ENCODE data around the gene RESF1.

The RESF1 gene

DNA sequence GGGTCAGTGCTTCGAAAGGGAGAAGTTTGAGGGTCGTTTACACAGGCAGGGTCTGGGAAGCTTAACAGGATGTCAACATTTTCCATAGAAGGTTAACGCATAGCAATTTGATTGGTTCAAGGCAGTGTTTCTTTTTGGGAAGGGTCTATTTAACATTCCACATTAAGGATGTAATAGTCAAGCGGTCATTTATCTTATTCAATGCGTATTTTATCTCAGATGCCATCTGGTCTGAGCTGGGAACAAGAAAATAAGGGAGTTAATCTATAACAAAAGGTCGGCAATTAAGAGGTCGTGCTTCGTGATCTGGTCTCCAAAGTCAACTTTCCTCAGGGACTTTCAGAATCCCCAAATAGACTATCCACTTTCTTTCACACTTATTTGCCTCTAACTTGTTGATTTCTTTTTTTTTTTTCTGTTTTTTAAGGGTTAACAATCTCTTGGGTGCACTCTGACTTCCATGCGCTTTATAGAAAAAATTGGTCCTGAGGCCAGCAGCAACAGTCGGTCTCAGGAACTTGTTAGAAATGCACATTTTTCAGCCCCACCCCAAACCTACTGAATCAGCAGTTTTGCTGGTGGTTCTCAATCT lies 550 bp upstream of the RESF1 start:
- FAIRE-seq = no peak

DNA sequence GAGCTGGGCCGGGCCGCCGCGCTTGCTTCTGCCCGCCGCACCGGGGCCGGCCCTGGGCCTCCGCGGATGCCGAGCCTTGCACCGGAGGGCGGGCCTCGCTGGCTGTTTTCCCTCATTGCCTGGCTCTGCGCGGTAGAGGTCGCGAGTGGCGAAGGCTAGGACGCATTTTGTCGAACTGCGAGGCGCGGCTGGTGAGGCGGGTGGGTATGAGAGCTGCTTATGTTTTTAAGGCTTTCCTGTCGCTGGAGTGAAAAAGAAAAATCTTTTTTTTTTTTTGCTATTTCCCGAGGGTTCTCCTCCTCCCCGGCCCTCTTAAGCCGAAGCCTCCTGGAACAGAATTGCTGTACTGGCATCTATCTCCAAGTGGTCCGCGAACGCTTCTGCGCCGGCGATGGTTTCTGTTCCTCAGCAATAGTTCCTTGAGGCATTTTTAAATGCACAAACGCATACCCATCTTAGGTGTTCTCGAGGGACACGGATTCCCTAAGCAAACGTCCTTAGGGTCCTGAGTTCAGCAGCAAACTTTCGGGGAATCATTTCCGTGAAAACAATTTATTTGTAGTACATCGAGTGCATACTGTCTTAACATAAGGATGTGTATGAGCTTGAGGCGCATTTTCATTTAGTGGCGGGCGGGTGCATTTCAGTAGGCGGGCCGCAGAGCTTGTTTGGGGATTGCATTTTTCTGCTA lies 631 bp downstream of the RESF1 start:
- FAIRE-seq (peak; percentile 91), DNase-seq (ENCODE audit: insufficient read length, low spot score) (no peak)

More for the DNA sequence above, 550 bp upstream of the RESF1 start:
- DNase-seq (ENCODE audit: insufficient read length, low spot score) = no peak

DNA sequence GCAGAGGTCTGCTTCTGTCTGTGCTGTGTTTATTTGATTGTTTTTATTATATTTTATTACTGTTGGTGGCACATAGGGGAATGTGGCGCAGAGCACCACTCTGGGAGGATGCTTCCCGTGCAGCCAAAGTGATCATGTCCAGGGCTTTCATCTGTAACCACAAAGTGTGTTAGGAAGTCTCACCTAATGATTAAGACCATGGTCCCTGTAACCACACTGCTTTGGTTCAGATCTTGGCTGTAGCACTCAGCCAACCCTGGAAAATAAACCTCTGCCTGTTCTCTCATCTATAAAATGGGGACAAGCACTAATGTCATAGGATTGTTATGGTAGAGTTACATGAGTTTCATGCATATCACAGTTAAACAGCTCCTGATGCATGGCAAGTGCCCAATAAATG lies 1.9 kb downstream of the RESF1 start:
- DNase-seq (ENCODE audit: insufficient read length, low spot score) = no peak
- FAIRE-seq = peak; percentile 54

DNA sequence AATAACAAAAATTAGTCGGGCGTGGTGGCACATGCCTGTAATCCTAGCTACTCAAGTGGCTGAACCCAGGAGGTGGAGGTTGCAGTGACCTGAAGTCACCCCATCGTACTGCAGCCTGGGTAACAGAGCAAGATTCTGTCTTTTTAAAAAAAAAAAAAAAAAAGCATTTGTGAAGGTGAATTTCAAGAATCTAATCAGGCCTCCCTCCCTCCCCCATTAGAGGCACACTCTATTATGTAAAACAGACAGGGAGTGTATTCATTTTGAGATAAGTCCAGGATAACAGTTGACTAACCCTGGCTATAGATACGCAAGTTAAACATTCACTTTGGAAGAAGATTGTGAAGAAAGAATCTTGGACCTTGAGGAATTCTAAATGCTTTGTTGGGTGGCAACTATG lies 2.9 kb downstream of the RESF1 start:
- FAIRE-seq (no peak), DNase-seq (ENCODE audit: insufficient read length, low spot score) (no peak)

DNA sequence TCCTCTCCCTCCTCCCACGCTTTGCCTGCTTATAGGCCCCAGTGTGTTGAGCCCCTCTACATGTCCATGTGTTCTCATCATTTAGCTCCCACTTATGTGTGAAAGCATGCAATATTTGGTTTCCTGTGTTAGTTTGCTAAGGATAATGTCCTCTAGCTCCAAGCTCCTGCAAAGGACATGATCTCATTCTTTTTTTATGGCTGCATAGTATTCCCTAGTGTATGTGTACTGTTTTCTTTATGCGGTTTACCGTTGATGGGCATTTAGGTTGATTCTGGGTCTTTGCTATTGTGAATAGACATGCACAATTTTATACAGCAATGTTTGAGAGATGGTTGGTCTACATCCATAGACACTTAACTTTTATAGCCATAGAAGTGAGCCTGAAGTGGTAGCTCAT lies 5.1 kb downstream of the RESF1 start:
- DNase-seq (ENCODE audit: insufficient read length, low spot score) = no peak

DNA sequence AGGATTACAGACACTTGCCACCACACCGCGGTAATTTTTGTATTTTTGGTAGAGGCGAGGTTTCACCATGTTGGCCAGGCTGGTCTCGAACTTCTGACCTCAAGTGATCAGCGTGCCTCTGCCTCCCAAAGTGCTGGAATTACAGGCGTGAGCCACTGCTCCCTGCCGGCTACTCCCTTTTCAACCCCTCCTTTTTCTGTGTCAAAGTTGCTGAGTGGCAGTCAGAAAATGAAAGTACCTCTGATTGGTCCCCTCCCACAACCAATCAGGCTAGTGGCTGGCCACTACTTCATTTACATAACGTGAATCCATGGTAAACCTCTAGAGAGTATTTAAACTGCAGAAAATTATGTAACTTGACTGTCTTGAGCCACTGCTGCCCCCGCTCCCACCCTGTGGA lies 5.9 kb downstream of the RESF1 start:
- FAIRE-seq (no peak), DNase-seq (ENCODE audit: insufficient read length, low spot score) (no peak)

More for the DNA sequence above, 5.1 kb downstream of the RESF1 start:
- no peak for FAIRE-seq

DNA sequence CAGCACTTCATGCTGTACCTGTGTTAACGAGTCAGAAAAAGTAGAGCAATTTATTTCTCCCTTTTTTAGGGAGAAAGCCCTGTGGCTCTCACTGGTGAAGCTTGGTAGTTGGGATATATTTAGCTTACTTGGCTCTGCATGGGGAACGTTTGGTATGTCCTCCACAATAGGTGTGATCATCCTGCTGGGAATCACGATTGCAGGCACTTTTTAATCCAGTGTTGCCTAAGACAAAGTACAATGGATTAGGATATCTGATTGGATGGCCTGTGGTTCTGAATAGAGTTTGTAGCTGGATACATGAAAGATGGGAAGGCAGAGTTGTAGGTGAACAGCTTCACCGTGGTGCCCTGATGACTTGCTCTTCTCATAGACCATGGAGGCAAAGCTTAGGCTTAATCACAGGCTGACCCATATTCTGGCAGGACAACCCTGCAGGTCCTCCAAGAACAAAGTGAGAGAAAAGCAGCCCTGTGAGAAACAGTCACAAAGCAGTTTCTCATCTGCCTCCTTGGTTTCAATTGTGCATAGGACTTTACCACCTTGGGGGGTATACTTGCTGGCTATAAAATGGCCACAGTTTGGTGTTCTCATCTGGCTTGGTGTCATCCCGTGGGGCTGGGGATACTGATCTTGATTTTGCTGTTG lies 7.5 kb downstream of the RESF1 start:
- FAIRE-seq = no peak
- DNase-seq (ENCODE audit: insufficient read length, low spot score) = no peak

DNA sequence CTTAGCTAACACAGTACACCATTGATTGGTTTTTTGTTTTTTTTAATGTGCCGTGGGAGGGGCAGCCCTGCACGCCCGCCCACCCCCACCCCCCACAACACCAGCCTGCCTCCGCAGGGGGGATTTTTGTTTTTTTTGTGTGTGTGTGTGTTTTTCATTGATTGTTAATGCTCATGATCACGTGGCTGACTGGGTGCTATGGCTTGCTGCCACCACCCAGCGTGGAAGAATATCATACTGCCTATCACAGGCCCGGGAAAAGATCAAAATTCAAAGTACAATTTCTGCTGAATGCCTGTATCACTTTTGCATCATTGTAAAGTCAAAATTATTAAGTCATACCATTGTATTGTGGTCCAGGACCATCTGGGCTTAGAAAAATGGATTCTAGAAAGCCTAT lies 8.3 kb downstream of the RESF1 start:
- no peak for DNase-seq (ENCODE audit: insufficient read length, low spot score)
- FAIRE-seq = no peak

DNA sequence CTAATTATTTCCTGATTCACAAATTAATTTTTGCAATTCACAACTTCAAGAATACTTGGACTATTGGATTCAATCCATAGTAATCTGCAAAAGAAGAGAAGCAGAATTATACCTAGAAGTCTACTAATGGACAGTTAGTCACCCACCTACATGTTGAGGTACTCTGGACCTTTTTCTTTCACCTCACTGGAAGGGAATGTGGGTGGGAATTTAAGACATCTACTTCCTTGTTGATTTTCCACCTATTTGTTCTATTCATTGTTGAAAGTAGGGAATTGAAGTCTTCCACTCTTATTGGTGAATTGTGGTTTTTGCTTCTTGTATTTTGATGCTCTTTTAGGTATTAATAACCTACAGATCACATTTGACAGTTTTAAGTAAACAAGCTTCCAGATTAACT lies 11.0 kb downstream of the RESF1 start:
- FAIRE-seq = peak; percentile 26
- no peak for DNase-seq (ENCODE audit: insufficient read length, low spot score)

DNA sequence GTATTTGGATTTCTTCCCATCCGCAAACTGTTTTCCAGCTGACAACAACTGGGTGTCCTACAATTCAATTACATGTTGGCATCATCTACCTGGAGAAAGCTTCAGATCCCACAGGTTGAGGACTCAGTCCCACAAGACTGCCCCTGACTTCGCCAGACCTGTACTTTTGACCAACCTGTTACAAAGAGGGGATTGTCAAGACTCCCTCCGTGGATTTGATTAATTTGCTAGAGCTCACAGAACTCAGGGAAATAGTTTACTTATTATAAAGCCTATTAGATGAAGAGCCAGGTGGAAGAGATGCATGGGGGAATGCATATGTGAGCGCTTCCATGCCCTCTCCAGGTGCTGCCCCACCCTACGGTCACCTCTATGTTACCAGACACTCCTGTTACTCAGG lies 14.6 kb downstream of the RESF1 start:
- no peak for FAIRE-seq
- no peak for DNase-seq (ENCODE audit: insufficient read length, low spot score)

DNA sequence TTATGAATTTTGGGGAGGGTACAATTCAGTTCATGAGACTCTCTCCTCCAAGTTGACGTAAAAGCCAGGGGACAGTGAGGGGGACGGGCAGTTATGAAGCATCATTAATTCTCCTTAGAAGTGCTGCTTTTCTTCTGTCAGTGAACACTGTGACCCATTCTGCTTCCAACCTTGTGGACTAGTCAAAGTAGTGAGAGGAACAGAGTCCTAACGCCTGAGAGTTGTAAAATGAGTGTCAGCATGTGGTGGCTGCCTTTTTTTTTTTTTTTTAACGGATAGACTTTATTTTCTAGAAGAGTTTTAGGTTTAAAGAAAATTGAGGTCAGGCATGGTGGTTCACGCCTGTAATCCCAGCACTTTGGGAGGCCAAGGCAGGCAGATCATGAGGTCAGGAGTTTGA lies 15.5 kb downstream of the RESF1 start:
- FAIRE-seq (no peak), DNase-seq (ENCODE audit: insufficient read length, low spot score) (no peak)

DNA sequence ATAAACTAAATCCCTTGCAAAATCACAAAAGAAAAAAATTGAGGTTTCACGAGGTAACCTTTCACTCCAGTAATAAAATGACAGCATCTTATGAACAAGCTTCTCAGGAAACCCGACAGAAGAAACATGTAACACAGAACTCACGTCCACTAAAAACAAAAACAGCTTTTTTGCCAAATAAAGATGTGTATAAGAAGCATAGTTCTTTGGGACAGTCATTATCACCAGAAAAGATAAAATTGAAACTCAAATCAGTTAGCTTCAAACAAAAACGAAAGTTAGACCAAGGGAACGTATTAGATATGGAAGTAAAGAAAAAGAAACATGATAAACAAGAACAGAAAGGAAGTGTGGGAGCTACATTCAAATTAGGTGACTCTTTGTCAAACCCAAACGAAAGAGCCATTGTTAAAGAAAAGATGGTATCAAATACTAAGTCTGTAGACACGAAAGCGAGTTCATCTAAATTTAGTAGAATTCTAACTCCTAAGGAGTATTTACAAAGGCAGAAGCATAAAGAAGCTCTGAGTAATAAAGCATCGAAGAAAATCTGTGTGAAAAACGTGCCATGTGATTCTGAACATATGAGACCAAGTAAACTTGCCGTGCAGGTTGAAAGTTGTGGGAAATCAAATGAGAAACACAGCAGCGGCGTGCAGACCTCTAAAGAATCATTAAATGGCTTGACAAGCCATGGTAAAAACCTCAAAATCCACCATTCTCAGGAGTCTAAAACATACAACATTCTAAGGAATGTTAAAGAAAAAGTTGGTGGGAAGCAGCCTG lies 25.8 kb downstream of the RESF1 start:
- DNase-seq (ENCODE audit: insufficient read length, low spot score) (no peak), FAIRE-seq (peak; percentile 64)

DNA sequence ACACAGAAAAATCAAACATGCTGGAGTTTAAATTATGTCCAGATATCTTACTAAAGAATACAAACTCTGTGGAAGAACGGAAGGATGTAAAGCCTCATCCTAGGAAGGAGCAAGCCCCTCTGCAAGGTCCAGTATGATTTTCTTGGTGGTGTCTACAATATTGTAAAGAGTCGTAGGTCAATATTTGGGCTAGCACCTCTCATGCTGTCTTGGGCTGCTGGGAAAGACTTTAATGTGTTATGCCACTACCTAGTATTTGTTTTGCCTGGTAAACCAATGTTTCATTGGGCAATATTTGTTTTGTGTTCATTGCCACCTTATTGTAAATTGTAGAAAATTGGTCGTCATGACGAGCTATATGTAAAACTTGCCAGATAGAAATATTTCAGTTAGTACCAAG lies 26.6 kb downstream of the RESF1 start:
- FAIRE-seq (no peak), DNase-seq (ENCODE audit: insufficient read length, low spot score) (no peak)

DNA sequence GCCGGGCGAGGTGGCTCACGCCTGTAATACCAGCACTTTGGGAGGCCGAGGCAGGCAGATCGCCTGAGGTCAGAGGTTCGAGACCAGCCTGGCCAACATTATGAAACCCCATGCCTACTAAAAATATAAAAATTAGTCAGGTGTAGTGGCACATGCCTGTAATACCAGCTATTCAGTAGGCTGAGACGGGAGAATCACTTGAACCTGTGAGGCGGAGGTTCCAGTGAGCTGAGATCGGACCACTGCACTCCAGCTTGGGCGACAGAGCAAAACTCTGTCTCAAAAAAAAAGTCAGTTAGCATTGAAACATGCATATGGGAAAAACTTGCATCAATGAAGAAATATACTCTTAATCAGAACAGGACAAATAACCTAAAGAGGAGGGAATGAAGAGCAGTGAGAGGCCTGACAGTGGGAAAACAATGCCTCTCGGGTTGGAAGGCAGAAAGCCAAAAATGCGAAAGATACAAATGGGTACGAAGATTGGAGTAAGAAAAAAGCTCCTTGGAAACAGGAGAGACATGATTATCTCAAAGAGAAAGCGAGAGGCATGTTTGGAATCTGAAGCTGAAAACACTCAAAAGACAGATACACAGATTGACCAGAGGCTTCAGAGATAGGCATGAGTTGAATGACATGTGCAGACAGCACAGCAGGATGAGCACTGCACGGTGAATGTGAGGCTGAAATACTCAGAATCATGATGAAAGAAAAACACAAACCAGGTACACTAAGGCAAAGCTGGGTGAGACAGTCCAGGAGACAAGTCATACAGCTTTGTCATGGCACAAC lies 30.6 kb downstream of the RESF1 start:
- DNase-seq (ENCODE audit: insufficient read length, low spot score) = no peak
- FAIRE-seq = no peak

DNA sequence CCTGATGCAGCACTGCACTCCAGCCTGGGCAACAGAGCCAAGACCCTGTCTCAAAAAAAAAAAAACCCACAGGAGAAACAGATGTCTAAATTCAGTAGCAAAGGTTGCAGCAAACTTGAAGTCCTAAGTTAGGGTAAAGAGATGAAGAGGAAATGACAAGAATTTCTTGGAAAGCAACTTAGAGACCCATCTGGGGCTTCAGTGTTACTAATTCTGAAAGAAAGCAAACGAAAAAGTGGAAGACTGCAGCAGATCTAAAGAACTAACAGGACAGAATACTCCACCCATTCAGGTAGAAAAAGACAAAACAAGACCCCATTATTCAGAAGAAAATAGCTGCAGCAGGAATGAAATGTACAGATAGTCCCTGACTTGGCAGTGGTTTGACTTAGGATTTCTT lies 31.9 kb downstream of the RESF1 start:
- DNase-seq (ENCODE audit: insufficient read length, low spot score) (no peak), FAIRE-seq (no peak)

DNA sequence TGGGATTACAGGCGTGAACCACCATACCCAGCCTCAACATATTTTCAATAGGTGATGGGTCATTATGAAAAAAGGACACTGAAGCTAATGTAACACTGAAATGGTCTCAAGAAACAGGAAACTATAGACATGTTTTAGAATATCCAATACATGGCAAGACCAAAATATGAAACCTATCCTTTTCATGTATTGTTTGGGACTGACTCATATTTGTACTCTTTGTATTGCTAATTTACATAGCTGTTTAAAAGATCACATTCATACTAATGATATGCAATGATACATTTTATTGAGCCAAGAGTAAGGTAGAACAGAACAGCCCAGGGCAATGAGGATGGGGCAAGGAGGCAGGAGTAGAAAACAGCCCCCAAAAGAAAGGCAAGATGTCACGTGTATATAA lies 32.6 kb downstream of the RESF1 start:
- FAIRE-seq = no peak
- DNase-seq (ENCODE audit: insufficient read length, low spot score) = no peak

DNA sequence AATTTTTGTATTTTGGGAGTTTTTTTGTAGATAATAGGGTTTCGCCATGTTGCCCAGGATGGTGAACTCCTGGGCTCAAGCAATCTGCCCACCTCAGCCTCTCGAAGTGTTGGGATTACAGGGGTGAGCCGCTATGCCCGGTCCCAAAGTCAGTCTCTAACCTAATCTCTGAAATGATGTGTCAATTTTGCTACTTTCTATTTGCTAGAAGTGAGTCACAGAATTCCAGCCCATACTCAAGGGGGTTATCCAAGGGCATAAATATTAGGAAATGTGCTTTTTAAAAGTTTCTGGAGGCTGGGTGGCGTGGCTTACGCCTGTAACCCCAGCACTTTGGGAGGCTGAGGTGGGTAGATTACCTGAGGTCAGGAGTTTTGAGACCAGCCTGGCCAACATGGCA lies 40.5 kb downstream of the RESF1 start:
- FAIRE-seq = no peak
- DNase-seq (ENCODE audit: insufficient read length, low spot score) = no peak

DNA sequence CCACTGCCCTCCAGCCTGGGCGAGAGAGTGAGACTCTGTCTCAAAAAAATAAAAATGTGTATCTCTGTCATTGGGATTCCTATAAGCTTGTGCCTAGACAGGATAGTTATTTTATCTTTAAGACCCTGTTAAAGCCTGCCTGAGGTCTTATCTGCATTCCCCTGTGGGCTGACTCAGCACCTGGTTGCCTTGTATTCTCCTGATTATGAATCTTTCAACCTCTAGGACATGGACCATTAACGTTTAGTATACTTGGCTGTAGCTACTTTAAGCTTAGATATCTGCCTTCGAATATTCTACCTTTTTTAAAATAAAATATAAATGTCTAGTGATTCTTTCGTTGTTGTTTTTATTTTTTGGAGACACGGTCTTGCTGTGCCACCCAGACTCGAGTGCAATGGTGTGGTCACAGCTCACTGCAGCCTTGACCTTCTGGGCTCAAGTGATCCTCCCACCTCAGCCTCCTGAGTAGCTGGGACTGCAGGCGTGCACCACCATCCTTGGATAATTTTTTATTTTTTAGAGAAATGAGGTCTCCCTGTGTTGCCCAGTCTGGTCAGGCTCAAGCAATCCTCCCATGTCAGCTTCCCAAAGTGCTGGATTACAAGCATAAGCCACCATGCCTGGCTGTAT lies 41.3 kb downstream of the RESF1 start:
- no peak for FAIRE-seq
- DNase-seq (ENCODE audit: insufficient read length, low spot score) = no peak

DNA sequence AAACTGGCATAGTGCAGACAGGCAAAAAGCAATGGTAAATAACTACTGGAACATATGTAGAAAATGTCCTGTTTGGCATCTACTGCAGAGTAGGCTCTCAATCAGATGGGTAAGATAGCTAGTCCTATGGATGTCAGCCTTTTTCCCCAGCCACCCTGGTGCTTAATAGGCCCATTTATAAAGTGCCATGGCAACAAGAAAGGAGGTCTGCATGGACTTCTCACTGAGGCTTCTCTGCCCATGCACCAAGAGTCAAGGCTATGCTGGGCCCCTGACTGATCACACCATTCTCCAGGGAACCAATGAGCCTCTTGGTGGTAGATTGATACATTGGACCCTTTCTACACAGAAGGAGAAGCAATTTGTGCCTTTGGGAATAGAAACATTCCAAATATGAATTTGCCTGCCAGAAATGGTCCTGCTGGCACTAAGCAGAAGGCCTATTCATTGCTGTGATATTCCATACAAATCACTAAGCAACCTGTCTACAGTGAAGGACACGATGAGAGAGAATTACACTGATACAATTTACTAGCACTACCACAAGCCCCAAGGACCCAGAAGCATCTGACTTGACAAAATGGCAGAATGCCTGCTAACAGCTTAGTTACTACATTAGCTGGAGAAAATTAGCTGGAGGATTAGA lies 43.8 kb downstream of the RESF1 start:
- no peak for DNase-seq (ENCODE audit: insufficient read length, low spot score)
- no peak for FAIRE-seq

DNA sequence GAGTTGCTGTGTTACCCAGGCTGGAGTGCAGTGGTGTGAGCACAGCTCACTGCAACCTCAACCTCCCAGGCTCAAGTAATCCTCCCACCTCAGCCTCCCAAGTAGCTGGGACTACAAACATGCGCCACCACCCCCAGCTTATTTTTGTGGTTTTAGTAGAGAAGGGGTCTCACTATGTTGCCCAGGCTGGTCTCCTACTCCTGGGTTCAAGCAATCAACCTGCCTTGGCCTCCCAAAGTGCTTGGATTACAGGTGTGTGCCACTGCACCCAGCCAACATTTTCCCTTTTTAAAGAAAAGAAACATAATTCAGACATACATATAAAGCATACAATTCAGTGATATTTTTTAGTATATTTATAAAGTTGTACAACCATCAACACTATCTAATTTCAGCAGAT lies 44.4 kb downstream of the RESF1 start:
- FAIRE-seq (no peak), DNase-seq (ENCODE audit: insufficient read length, low spot score) (no peak)

Data from GM19239 (cell line).